RWPE1 (cell line): ENCODE results near the gene XRRA1.

Source experiments
- CTCF ChIA-PET: fragments of 350-600 bp; sonication (Branson Sonifier 250); formaldehyde crosslinking; extraction: SDS; loops from one replicate; lab custom pipeline; 2021; lab: Yijun Ruan, JAX
- POLR2A ChIA-PET: fragments of 400-600 bp; formaldehyde crosslinking; extraction: SDS; loops from one replicate; lab custom pipeline; 2020; ENCODE audit warnings: antibody characterized with exemption; ENCODE audit not compliant: low non-redundant PET; lab: Yijun Ruan, JAX
- DNase-seq: peaks from one replicate; pipeline ENCODE4 v3.0.0; 2012; ENCODE audit warnings: low spot score
- H3K27ac ChIP-seq: fragments of 450-650 bp; 2 replicates; pipeline ENCODE4 v1.5.1; 2017
- CTCF ChIP-seq: fragments of 450-650 bp; conservative IDR thresholded peaks from 2 replicates; pipeline ENCODE4 v1.5.1; 2017; ENCODE audit warnings: low read depth, mild to moderate bottlenecking

The XRRA1 gene

GRCh38 chr11:74809801-74810200, 139.1 kb downstream of the XRRA1 start:
- ChIA-PET CTCF (no interaction called here), POLR2A (no interaction called here)
- no peak overlapping the region for H3K27ac ChIP-seq
- no peak for DNase-seq
- TF ChIP-seq CTCF, result no peak

- DNase-seq, result no peak
- H3K27ac ChIP-seq, result no peak overlapping the region
- POLR2A ChIA-PET, result no interaction called here
- CTCF ChIA-PET, result no interaction called here
- no peak for TF ChIP-seq CTCF
These were observed 142.6 kb downstream of the XRRA1 start for GRCh38 chr11:74806267-74806666.

GRCh38 chr11:74791333-74792100, 157.4 kb downstream of the XRRA1 start:
- no peak overlapping the region for H3K27ac ChIP-seq
- CTCF ChIA-PET, result interaction anchor here (0.6 kb wide), 1 partner anchor 203 kb away, joined by 3 read pairs; no protein-coding TSS in a partner anchor
- POLR2A ChIA-PET, result no interaction called here
- DNase-seq, result no peak
- no peak for TF ChIP-seq CTCF
